ENCODE data around the gene TUBA8.
"Not testable (repeated sequence)": the region's sequence is repeated elsewhere in the genome, so short reads cannot be mapped to it uniquely, and the experiment has no call there.

TUBA8 gene

DNA sequence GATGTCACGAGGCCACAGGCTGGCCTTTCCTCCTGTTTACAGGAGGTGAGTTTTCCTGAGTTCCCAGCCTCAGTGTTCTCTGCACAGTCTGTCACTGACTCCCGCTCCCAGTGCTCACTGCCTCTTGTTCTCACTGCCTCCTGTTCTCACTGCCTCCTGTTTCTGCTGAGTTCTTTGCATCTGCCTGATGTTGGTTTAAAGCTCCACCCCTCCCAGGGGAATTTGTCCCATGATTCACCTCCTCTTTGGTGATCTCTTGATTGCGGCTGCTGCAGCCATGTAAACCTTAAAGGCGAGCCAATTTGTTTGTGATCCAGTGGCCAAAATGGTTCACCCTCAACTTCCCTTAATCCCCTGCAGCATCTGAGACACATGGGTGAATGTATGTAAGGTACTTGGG, 6.0 kb upstream of the TUBA8 start:
- 90 to 97% methylated on average over 4 of the region's 4 CpGs for WGBS, 2 experiments
- Histone ChIP-seq H3K4me1 (ENCODE audit: control insufficient read depth, insufficient read depth, low read length) (no peaks in the 10 kb centered on the region), H3K9me3 (ENCODE audit: control insufficient read depth, low read length) (no peaks in the 10 kb centered on the region), H3K27ac (ENCODE audit: insufficient read depth, low read depth, low read length, poor library complexity, severe bottlenecking) (no peak overlapping the region), H3K4me3 (ENCODE audit: insufficient read depth, low read depth, low read length) (no peak overlapping the region), H3K27me3 (ENCODE audit: control insufficient read depth, insufficient read depth, low read length, poor library complexity, severe bottlenecking) (peaks cover 7% of the 10 kb centered on the region), H3K36me3 (ENCODE audit: control insufficient read depth, insufficient read depth, low read length) (no peaks in the 10 kb centered on the region)

DNA sequence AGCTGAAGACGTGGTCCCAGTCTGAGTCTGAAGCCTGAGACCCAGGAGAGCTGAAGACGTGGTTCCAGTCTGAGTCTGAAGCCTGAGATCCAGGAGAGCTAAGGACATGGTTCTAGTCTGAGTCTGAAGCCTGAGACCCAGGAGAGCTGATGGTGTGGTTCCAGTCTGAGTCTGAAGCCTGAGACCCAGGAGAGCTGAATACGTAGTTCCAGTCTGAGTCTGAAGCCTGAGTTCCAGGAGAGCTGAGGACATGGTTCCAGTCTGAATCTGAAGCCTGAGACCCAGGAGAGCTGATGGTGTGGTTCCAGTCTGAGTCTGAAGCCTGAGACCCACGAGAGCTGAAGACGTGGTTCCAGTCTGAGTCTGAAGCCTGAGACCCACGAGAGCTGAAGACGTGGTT, 4.6 kb upstream of the TUBA8 start:
- not testable (repeated sequence) for H3K9me3 ChIP-seq (ENCODE audit: control insufficient read depth, low read length); H3K4me3 ChIP-seq (ENCODE audit: insufficient read depth, low read depth, low read length); H3K36me3 ChIP-seq (ENCODE audit: control insufficient read depth, insufficient read depth, low read length); H3K4me1 ChIP-seq (ENCODE audit: control insufficient read depth, insufficient read depth, low read length); H3K27ac ChIP-seq (ENCODE audit: insufficient read depth, low read depth, low read length, poor library complexity, severe bottlenecking)
- WGBS, 2 experiments, result 88 to 89% methylated on average over 5 to 6 of the region's 7 CpGs
- peaks cover 21% of the 10 kb centered on the region for H3K27me3 ChIP-seq (ENCODE audit: control insufficient read depth, insufficient read depth, low read length, poor library complexity, severe bottlenecking)

DNA sequence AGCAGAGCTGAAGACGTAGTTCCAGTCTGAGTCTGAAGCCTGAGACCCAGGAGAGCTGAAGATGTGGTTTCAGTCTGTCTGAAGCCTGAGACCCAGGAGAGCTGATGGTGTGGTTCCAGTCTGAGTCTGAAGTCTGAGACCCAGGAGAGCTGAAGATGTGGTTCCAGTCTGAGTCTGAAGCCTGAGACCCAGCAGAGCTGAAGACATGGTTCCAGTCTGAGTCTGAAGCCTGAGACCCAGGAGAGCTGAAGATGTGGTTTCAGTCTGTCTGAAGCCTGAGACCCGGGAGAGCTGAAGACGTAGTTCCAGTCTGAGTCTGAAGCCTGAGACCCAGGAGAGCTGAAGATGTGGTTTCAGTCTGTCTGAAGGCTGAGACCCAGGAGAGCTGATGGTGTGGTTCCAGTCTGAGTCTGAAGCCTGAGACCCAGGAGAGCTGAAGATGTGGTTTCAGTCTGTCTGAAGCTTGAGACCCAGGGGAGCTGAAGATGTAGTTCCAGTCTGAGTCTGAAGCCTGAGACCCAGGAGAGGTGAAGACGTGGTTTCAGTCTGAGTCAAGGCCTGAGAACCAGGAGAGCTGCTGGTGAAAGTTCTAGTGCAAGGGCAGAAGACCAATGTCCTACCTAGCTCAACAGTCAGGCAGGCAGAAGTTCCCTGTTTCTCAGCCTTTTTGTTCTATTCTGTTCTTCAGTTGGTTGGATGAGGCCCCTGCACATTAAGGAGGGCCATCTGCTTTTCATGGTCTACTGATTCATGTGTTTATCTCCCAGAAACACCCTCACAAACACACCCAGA, 3.9 kb upstream of the TUBA8 start:
- H3K36me3 ChIP-seq (ENCODE audit: control insufficient read depth, insufficient read depth, low read length); H3K4me3 ChIP-seq (ENCODE audit: insufficient read depth, low read depth, low read length); H3K4me1 ChIP-seq (ENCODE audit: control insufficient read depth, insufficient read depth, low read length); H3K9me3 ChIP-seq (ENCODE audit: control insufficient read depth, low read length); H3K27ac ChIP-seq (ENCODE audit: insufficient read depth, low read depth, low read length, poor library complexity, severe bottlenecking): not testable (repeated sequence)
- 90 to 93% methylated on average over 4 of the region's 4 CpGs for WGBS, 2 experiments
- peaks cover 29% of the 10 kb centered on the region for H3K27me3 ChIP-seq (ENCODE audit: control insufficient read depth, insufficient read depth, low read length, poor library complexity, severe bottlenecking)

DNA sequence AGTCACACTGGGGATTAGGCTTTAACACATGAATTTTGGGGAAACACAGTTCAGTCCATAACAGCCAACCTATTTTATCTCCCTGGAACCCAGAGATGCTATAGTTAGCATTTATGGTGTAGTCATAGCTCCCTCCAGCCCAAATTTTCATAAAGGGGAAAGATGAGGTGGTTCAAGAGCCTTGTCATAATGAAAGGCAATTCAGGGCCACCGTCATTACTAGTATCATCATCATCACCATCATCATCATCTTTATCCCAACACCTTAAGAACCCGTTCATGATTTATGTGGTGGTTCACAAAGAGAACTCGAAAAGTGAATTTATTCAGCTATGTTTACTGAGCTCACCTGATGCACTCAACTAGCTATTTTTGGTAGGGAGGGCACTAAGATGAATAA, 2.4 kb upstream of the TUBA8 start:
- Histone ChIP-seq H3K27ac (ENCODE audit: insufficient read depth, low read depth, low read length, poor library complexity, severe bottlenecking) (no peak overlapping the region), H3K27me3 (ENCODE audit: control insufficient read depth, insufficient read depth, low read length, poor library complexity, severe bottlenecking) (peaks cover 36% of the 10 kb centered on the region), H3K4me3 (ENCODE audit: insufficient read depth, low read depth, low read length) (no peak overlapping the region), H3K9me3 (ENCODE audit: control insufficient read depth, low read length) (no peaks in the 10 kb centered on the region), H3K36me3 (ENCODE audit: control insufficient read depth, insufficient read depth, low read length) (no peaks in the 10 kb centered on the region), H3K4me1 (ENCODE audit: control insufficient read depth, insufficient read depth, low read length) (peaks cover 8% of the 10 kb centered on the region)
- WGBS, 2 experiments, result 86 to 98% methylated on average over 3 of the region's 3 CpGs

DNA sequence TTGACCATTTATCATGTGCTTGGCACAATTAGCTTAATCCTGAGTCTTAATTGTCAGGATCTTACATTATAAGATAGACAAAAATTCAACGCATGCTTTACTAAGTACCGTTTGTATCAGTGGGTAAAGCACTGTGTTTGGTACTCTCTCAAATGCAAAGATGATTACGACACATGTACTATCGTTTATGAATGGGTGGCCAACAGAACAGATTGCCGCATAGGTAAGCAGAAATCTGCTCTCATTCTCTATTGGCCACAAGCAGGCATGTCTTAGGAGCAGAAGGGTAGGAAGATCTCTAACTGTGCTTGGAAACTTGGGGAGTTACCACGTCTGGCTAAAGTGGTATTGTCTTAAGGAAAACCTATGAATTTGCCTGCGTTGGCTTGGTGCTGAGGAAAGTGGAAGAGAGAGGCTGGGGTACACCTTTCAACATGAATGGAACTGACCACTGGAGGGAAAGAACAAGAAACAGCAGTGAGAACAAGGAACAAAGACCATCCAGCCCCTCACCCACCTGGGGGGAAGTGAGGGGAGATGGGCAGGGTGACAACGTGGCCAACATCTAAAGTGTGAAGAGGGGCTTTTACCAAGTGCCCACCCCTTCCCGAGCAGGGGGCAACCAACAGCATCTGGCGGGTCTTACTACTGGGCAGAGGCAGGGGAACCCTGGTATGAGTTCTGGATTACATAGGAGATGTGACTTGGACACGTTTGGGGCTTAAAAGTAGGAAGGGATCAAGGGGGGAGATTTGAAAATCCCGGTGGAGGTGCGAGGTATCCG, 1.0 kb upstream of the TUBA8 start:
- Histone ChIP-seq H3K27ac (ENCODE audit: insufficient read depth, low read depth, low read length, poor library complexity, severe bottlenecking) (no peak overlapping the region), H3K9me3 (ENCODE audit: control insufficient read depth, low read length) (no peaks in the 10 kb centered on the region), H3K4me1 (ENCODE audit: control insufficient read depth, insufficient read depth, low read length) (peaks cover 8% of the 10 kb centered on the region), H3K4me3 (ENCODE audit: insufficient read depth, low read depth, low read length) (peak overlapping the region; percentile 27), H3K27me3 (ENCODE audit: control insufficient read depth, insufficient read depth, low read length, poor library complexity, severe bottlenecking) (peaks cover 36% of the 10 kb centered on the region), H3K36me3 (ENCODE audit: control insufficient read depth, insufficient read depth, low read length) (no peaks in the 10 kb centered on the region)
- 62 to 64% methylated on average over 14 of the region's 14 CpGs for WGBS, 2 experiments

DNA sequence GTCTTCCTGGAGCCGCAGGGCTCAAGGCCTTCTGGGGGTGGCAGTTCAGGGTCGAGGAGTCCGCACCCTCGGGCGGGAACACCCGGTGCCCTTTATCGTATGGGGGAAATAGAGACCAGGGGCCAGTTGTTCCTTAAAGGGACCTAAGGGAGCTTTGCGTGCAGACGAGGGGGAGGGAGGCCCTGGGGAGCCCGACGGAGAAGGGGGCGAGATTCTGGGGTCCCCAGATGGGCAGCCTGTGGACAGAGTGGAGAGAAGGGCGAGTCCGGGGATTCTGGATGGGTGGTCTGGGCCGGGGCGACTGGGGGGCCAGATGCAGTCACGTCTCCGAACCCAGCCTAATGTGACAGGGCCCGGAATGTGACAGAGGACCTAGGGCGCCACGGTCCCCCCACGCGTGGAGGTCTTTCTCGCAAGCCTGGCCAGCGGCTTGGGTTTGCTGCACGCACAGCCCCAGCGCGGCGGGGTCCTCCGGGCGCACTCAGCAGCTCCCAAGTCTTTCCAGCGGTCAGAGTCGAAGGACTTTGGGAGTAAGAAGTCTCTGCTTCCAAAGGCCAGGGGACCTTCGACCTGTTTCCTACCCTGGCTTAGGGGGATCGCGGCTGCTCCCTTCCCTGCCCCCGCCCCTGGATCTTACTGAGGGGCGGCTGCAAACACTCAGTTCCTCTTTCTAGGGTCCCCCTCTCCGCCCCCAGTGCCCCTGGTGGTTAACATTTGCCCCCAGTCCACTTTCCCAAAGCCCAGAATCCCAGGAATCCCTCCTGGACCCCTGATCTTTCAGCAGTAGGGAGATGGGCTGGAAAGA, 547 bp downstream of the TUBA8 start:
- Histone ChIP-seq H3K4me1 (ENCODE audit: control insufficient read depth, insufficient read depth, low read length) (peaks cover 8% of the 10 kb centered on the region), H3K27ac (ENCODE audit: insufficient read depth, low read depth, low read length, poor library complexity, severe bottlenecking) (no peak overlapping the region), H3K9me3 (ENCODE audit: control insufficient read depth, low read length) (no peaks in the 10 kb centered on the region), H3K36me3 (ENCODE audit: control insufficient read depth, insufficient read depth, low read length) (no peaks in the 10 kb centered on the region), H3K4me3 (ENCODE audit: insufficient read depth, low read depth, low read length) (peak overlapping the region; percentile 27), H3K27me3 (ENCODE audit: control insufficient read depth, insufficient read depth, low read length, poor library complexity, severe bottlenecking) (peaks cover 36% of the 10 kb centered on the region)
- WGBS, 2 experiments, result 47 to 48% methylated on average over 39 of the region's 39 CpGs

DNA sequence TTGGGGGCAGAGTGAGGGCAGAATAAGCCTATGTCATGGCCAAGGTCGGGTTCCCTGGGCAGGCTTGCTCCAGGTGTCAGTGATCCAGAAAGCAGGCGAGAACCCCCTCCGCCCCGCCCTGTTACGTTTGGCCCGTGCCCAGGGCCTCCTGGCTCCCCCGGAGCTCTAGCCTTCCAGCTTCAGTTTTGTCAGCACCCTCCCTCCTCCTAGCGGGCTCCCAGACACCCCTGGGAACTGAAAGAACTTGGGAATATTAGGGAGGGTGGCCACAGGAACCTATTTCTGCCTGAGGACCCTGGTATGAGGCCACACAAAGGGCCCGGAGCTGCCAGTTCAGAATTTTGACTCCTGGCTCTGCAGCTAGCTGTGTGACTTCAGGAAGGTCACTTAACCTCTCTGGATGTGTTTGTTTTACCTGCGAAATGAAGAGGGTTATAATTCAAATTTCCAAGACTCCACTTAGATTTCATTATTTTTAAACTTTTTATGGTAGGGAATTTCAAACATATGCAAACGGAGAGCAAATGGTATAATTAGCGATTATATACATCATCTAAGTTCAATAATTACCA, 1.2 kb downstream of the TUBA8 start:
- Histone ChIP-seq H3K4me1 (ENCODE audit: control insufficient read depth, insufficient read depth, low read length) (peaks cover 8% of the 10 kb centered on the region), H3K4me3 (ENCODE audit: insufficient read depth, low read depth, low read length) (no peak overlapping the region), H3K27ac (ENCODE audit: insufficient read depth, low read depth, low read length, poor library complexity, severe bottlenecking) (no peak overlapping the region), H3K27me3 (ENCODE audit: control insufficient read depth, insufficient read depth, low read length, poor library complexity, severe bottlenecking) (peaks cover 36% of the 10 kb centered on the region), H3K9me3 (ENCODE audit: control insufficient read depth, low read length) (no peaks in the 10 kb centered on the region), H3K36me3 (ENCODE audit: control insufficient read depth, insufficient read depth, low read length) (no peaks in the 10 kb centered on the region)
- WGBS, 2 experiments, result 82 to 85% methylated on average over 10 to 12 of the region's 12 CpGs

DNA sequence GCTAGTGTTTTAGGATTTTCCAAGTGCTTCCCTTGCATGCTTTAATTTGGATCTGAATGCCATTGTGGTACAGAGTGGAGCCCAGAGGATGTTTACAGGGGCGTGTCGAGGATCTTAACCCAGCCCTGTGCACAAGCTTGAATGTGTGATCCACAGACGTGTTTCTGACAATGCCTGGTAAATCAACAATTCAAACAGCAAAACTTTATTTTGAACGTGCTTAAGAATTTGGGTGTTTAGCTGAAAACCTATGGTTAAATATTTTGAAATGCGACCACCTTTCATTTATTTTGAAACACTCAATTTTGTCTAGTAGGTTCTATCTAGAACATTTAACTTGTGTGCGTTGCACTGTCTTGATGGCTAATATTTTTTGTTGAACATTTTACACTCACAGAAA, 1.8 kb downstream of the TUBA8 start:
- Histone ChIP-seq H3K4me3 (ENCODE audit: insufficient read depth, low read depth, low read length) (no peak overlapping the region), H3K27ac (ENCODE audit: insufficient read depth, low read depth, low read length, poor library complexity, severe bottlenecking) (no peak overlapping the region), H3K4me1 (ENCODE audit: control insufficient read depth, insufficient read depth, low read length) (peaks cover 8% of the 10 kb centered on the region), H3K9me3 (ENCODE audit: control insufficient read depth, low read length) (no peaks in the 10 kb centered on the region), H3K36me3 (ENCODE audit: control insufficient read depth, insufficient read depth, low read length) (no peaks in the 10 kb centered on the region), H3K27me3 (ENCODE audit: control insufficient read depth, insufficient read depth, low read length, poor library complexity, severe bottlenecking) (peaks cover 36% of the 10 kb centered on the region)
- WGBS, 2 experiments, result 89 to 93% methylated on average over 4 to 6 of the region's 6 CpGs

DNA sequence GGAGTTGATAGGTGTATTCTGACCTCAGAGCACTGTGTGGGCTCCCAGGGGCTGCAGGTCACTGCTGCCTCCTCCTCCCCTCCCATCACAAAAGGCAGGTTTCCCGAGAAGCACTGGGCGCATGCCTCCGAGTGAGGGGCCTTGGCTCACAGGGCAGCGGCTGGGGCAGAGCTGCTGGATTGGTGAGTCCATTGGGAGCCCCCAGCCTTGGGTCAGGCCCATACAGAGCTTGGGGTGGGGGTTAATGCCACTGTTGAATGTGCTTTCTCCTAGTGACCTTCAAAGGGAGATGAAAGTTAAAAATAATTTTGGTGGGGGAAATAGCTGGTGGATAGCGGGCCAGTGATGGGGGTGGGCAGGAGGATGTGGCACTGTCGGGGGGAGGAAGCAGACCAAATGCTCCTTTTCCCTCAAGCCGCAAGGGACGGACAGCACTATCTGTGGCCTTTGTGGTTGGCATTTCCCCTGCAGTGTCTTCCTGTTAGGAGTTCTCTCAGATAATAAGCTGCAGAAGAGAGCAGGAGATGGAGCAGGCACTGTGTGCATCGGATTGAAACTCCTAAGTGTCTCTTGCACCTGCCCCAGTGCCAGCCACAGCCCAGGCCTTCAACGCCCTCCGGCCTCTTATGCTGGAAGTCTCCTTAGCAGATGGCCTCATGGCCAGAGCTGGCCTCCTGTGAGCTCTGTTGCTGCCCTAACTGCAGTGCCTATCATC, 3.2 kb downstream of the TUBA8 start:
- no peaks in the 10 kb centered on the region for H3K36me3 ChIP-seq (ENCODE audit: control insufficient read depth, insufficient read depth, low read length)
- WGBS, 2 experiments, result 84 to 91% methylated on average over 11 of the region's 11 CpGs
- H3K9me3 ChIP-seq (ENCODE audit: control insufficient read depth, low read length), result no peaks in the 10 kb centered on the region
- peaks cover 36% of the 10 kb centered on the region for H3K27me3 ChIP-seq (ENCODE audit: control insufficient read depth, insufficient read depth, low read length, poor library complexity, severe bottlenecking)
- peaks cover 8% of the 10 kb centered on the region for H3K4me1 ChIP-seq (ENCODE audit: control insufficient read depth, insufficient read depth, low read length)
- H3K27ac ChIP-seq (ENCODE audit: insufficient read depth, low read depth, low read length, poor library complexity, severe bottlenecking), result no peak overlapping the region
- H3K4me3 ChIP-seq (ENCODE audit: insufficient read depth, low read depth, low read length), result no peak overlapping the region

Measured in ectodermal cell (in vitro differentiated cells).